Spleen (tissue), 7 donors: ENCODE results near the gene COTL1.

Experiments
- POLR2A ChIP-seq, 3 donors: fragments of 450-650 bp; IDR thresholded peaks; one replicate each; pipeline ENCODE4 v1.5.1; 2017; ENCODE audit warnings: antibody characterized with exemption in 3 of 3, mild to moderate bottlenecking in 1 of 3
- POLR2AphosphoS5 ChIP-seq, 3 donors: sonication (generic); formaldehyde crosslinking; IDR thresholded peaks; one replicate each; pipeline ENCODE4 v1.5.1; 2017; ENCODE audit warnings: antibody characterized with exemption in 3 of 3
- TF ChIP-seq, protein P1 (sequence below), 11 experiments: fragments of 200-600 bp in 7 of 11; fragments of 450-650 bp in 4 of 11; sonication (generic) in 4 of 11; IDR thresholded peaks in 8 of 11; conservative IDR thresholded peaks in 3 of 11; 1 replicate in 7 of 11; 2 replicates in 4 of 11; pipeline versions ENCODE4 v1.4.0 to v1.8.0; 2016 to 2021; ENCODE audit warnings: antibody characterized with exemption in 11 of 11, inconsistent platforms in 4 of 11, mild to moderate bottlenecking in 1 of 11
- donor health status: DM: no; HTN: no; CAD: no; lungs with moderate emphysema.
- donor health status: DM: no; HTN: no; CAD: no.
- donor health status: DM: no; HTN: no; CAD: no.

DNA sequence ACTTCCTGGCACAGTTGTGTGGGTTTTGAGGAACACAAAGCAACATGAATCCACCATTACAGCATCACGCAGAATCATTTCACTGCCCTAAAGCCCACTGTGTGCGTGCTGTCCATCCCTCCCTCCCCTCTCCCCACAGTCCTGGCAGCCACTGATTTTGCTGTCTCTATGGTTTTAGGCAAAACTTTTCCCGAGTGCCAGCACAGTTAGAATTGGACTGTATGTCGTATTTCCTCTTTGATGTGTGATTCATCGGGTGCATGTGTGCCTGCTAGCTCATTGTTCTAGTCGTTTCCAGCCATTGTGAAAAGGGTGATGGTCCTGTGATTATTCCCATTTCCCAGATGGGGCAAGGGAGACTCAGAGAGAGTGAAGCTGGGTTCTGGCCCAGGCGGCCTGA lies 43.1 kb upstream of the COTL1 start:
- TF ChIP-seq, protein P1, sequence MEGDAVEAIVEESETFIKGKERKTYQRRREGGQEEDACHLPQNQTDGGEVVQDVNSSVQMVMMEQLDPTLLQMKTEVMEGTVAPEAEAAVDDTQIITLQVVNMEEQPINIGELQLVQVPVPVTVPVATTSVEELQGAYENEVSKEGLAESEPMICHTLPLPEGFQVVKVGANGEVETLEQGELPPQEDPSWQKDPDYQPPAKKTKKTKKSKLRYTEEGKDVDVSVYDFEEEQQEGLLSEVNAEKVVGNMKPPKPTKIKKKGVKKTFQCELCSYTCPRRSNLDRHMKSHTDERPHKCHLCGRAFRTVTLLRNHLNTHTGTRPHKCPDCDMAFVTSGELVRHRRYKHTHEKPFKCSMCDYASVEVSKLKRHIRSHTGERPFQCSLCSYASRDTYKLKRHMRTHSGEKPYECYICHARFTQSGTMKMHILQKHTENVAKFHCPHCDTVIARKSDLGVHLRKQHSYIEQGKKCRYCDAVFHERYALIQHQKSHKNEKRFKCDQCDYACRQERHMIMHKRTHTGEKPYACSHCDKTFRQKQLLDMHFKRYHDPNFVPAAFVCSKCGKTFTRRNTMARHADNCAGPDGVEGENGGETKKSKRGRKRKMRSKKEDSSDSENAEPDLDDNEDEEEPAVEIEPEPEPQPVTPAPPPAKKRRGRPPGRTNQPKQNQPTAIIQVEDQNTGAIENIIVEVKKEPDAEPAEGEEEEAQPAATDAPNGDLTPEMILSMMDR (IDR thresholded peaks at IDR 0.05 in 8 of 11, conservative IDR thresholded peaks at IDR 0.05 in 3 of 11) = no peak
- TF ChIP-seq POLR2AphosphoS5 (IDR thresholded peaks at IDR 0.05) = no peak
- TF ChIP-seq POLR2A (IDR thresholded peaks at IDR 0.05) = no peak
